GM19238 (cell line): Measurements from ENCODE around the gene AKNAD1.
"Not testable (repeated sequence)": the region's sequence is repeated elsewhere in the genome, so short reads cannot be mapped to it uniquely, and the experiment has no call there.

Experiments used
- DNase-seq: peaks from one replicate; pipeline ENCODE4 v3.0.0; 2011; ENCODE audit warnings: low spot score; ENCODE audit not compliant: insufficient read length

The AKNAD1 gene

GRCh38 chr1:108856994-108857393 lies at the start of gene AKNAD1:
TSS of gene AKNAD1 (minus strand) at chr1:108857094. CDS start at chr1:108852664, 4,430 bp downstream.
- DNase-seq: no peak

- no peak for DNase-seq
These were observed 44.2 kb upstream of the AKNAD1 start for GRCh38 chr1:108901106-108901505.

- no peak for DNase-seq
These were observed 41.2 kb upstream of the AKNAD1 start for GRCh38 chr1:108897865-108898720.

GRCh38 chr1:108896146-108897145 lies 39.6 kb upstream of the AKNAD1 start:
- DNase-seq: no peak

GRCh38 chr1:108893141-108893530 lies 36.2 kb upstream of the AKNAD1 start:
- no peak for DNase-seq

- no peak for DNase-seq
These were observed 35.7 kb upstream of the AKNAD1 start for GRCh38 chr1:108892356-108893140.

- DNase-seq: no peak
These were observed 33.0 kb upstream of the AKNAD1 start for GRCh38 chr1:108889706-108890384.

- DNase-seq: not testable (repeated sequence)
These were observed 32.2 kb upstream of the AKNAD1 start for GRCh38 chr1:108889006-108889645.

- DNase-seq: no peak
These were observed 29.4 kb upstream of the AKNAD1 start for GRCh38 chr1:108886292-108886691.

GRCh38 chr1:108884968-108885367 lies 28.1 kb upstream of the AKNAD1 start:
- DNase-seq: no peak

GRCh38 chr1:108882837-108883236 lies 25.9 kb upstream of the AKNAD1 start:
- DNase-seq: no peak

- no peak for DNase-seq
These were observed 24.5 kb upstream of the AKNAD1 start for GRCh38 chr1:108881369-108881768.

- DNase-seq: no peak
These were observed 24.0 kb upstream of the AKNAD1 start for GRCh38 chr1:108880850-108881249.

- DNase-seq: no peak
These were observed 21.8 kb upstream of the AKNAD1 start for GRCh38 chr1:108878678-108879077.

GRCh38 chr1:108878160-108878469 lies 21.2 kb upstream of the AKNAD1 start:
- DNase-seq: no peak

GRCh38 chr1:108877348-108878159 lies 20.7 kb upstream of the AKNAD1 start:
- no peak for DNase-seq

- DNase-seq: no peak
These were observed 14.3 kb upstream of the AKNAD1 start for GRCh38 chr1:108871050-108871724.

GRCh38 chr1:108865316-108865910 lies 8.5 kb upstream of the AKNAD1 start:
- no peak for DNase-seq

- DNase-seq: no peak
These were observed 7.1 kb upstream of the AKNAD1 start for GRCh38 chr1:108863984-108864383.
